ENCODE data around the gene NTN3. TPM values are rescaled to one million over a fixed set of nuclear protein-coding genes. Genes with fewer than 3 reads are reported as not detected.

Gene NTN3
- total and polyA plus RNA-seq, 8 donors, result 1.7 to 6.7 (median 4.1) TPM; not detected in 1

GRCh38 chr16:2484898-2485508 lies 13.9 kb downstream of the NTN3 start:
- TF ChIP-seq CTCF (IDR thresholded peaks at IDR 0.05), result no peak
- H3K27ac ChIP-seq, result peak overlapping the region in 1 of 2 donors; percentile 24

DNA sequence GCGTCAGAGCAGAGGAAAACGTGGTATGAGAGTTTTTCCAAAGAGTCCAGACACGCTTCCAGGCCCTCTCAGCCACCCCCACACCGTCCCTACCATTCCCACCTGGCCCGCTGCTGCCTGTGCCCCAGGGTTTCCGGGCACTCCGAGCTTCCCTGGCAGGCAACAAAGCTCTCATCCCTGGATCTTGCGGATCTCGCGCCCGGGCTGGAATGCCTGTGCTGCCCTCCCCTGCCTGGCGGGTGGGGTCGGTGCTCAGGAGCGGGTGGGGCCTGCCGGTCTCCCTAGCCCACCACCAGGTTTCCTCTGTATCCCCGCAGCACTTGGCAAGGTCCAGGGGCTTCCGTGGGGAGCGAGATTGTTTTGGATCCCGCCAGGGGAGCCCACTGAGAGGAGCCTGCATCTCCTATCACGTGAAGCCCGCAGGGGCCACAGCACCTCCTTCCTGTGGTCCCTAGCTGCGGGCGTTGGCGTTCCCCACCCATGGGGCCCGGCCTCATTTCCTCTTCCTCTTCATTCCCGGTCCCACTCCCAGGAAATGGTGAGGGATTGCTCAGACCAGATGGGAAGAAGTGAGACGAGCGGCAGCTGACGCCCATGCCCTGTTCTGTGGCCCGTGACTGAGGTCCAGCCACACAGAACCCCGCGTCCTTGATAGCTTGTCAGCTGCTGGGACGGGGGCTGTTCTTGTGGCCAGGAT lies 14.9 kb downstream of the NTN3 start:
- Histone ChIP-seq H3K4me1 (peaks cover 29 to 65% of the 10 kb centered on the region in 2 donors), H3K9me3 (no peaks in the 10 kb centered on the region), H3K4me3 (no peak overlapping the region), H3K36me3 (peaks cover 0 to 14% of the 10 kb centered on the region in 2 donors), H3K27me3 (no peaks in the 10 kb centered on the region), H3K27ac (peak overlapping the region in 1 of 2 donors; percentile 24)
- no peak for TF ChIP-seq CTCF (IDR thresholded peaks at IDR 0.05)
- intact Hi-C loops (cut with DNase I), result no loop called here
- ATAC-seq, result no peak
- no peak for DNase-seq

More at GRCh38 chr16:2484898-2485508, 13.9 kb downstream of the NTN3 start:
- DNase-seq (no peak), ATAC-seq (no peak)
- Histone ChIP-seq H3K4me3 (no peak overlapping the region), H3K27me3 (no peaks in the 10 kb centered on the region), H3K9me3 (no peaks in the 10 kb centered on the region), H3K36me3 (peaks cover 0 to 6% of the 10 kb centered on the region in 2 donors), H3K4me1 (peaks cover 29 to 73% of the 10 kb centered on the region in 2 donors)
- intact Hi-C loops (cut with DNase I), result no loop called here

DNA sequence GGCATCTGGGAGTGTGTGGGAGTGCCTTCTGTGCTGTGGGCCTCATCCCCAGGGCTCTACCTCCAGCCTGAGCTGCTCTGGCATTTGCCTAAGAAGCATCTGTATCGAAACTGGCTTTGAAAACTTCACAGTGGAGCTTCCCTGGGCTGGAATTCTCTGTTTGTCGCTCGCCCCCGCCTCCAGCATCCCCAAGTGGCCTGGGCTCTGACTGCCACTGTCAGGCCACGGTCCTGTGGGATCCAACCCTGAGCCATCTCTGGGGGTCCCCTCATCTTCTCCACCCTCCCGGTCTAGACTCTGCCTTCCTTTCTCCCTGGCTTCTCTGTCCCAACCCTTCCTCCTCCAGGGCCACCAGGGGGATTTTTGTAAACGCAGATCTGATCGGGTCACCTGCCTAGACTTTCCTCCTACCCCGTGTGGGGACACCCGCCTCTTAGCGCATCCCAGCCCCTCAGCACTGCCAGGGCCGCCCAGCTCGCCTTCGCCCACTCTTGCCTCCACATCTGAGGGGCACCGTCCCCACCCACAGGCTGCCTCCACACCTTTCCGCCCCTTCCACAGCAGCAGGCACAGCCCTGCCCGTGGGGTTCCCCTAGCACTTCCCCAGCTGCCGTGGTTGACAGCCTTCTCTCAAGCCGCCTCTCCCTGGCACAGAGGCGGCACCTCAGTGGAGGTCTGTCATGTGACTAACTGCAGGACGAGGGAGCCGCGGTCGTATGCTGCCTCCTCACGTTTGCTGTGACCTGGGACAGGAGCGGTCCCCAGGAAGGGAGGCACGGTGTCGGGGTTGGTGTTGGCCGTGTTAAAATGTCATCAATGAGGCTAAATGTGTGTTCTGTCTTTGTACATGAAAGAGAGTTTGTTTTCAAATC lies 15.8 kb downstream of the NTN3 start:
- DNase-seq (peak in 2 of 4 donors; percentile 80 to 90), ATAC-seq (peak; percentile 82)
- Histone ChIP-seq H3K27me3 (no peaks in the 10 kb centered on the region), H3K4me1 (peaks cover 22 to 61% of the 10 kb centered on the region in 2 donors), H3K4me3 (no peak overlapping the region), H3K27ac (peak overlapping the region in 1 of 2 donors; percentile 24), H3K9me3 (no peaks in the 10 kb centered on the region), H3K36me3 (peaks cover 0 to 14% of the 10 kb centered on the region in 2 donors)
- intact Hi-C loops (cut with DNase I), result no loop called here
- TF ChIP-seq CTCF (IDR thresholded peaks at IDR 0.05), result peak in 1 of 2 donors; percentile 12

- no peak overlapping the region for H3K4me3 ChIP-seq
- H3K27me3 ChIP-seq, result no peaks in the 10 kb centered on the region
- peaks cover 0 to 14% of the 10 kb centered on the region in 2 donors for H3K36me3 ChIP-seq
- ATAC-seq, result no peak
- no peak overlapping the region for H3K27ac ChIP-seq
- no peak for TF ChIP-seq CTCF (IDR thresholded peaks at IDR 0.05)
- intact Hi-C loops (cut with DNase I), result no loop called here
- H3K9me3 ChIP-seq, result no peaks in the 10 kb centered on the region
- peaks cover 19 to 56% of the 10 kb centered on the region in 2 donors for H3K4me1 ChIP-seq
- no peak for DNase-seq
Observed at GRCh38 chr16:2487517-2487842, 16.4 kb downstream of the NTN3 start.

Measured in left lung (tissue), 10 donors.